K562 (cell line): ENCODE measurements around the gene KCNT1. TPM values are rescaled to one million over a fixed set of nuclear protein-coding genes. Genes with fewer than 3 reads are reported as not detected.

Source experiments
- ATAC-seq: fragments of 200-7000 bp; cut with Tn5 transposase; 3 replicates; pipeline ENCODE4 v1.9.1; 2020; ENCODE audit warnings: moderate library complexity
- BruUV-seq: library from RNA; stranded (reverse); fragments of 400-500 nt; replicated peaks from 2 replicates; lab custom pipeline; 2021; lab: Mats Ljungman, UMichigan
- CTCF ChIA-PET: fragments of 300-600 bp; formaldehyde crosslinking; extraction: SDS; loops from one replicate; lab custom pipeline; 2021; ENCODE audit warnings: low intra/inter-chr PET ratio; lab: Yijun Ruan, JAX
- POLR2A ChIA-PET: fragments of 300-600, 350-650 bp; sonication (Branson Sonifier 250); formaldehyde crosslinking; extraction: SDS; loops from one replicate; lab custom pipeline; 2021; ENCODE audit warnings: antibody characterized with exemption, inconsistent platforms; lab: Yijun Ruan, JAX
- DNase-seq, 4 experiments: peaks; one replicate each; pipeline versions ENCODE4 v3.0.0 to v3.0.0-alpha.2; 2011 to 2018; ENCODE audit warnings: low spot score in 3 of 4, mixed read lengths in 3 of 4; ENCODE audit errors: extremely low read depth in 1 of 4
- FAIRE-seq: peaks from 2 replicates; lab custom pipeline; 2011; peaks lifted over from hg19 to GRCh38; lab: Jason Lieb, UNC
- H2AFZ ChIP-seq: 2 replicates; pipeline ENCODE4 v1.6.0; 2011; ENCODE audit warnings: low read depth, low read length, control low read depth, inconsistent platforms
- H3K27ac ChIP-seq: fragments of 200-600 bp; 3 replicates; pipeline ENCODE4 v1.8.0; 2011; ENCODE audit warnings: low read depth, mild to moderate bottlenecking, control low read depth, inconsistent platforms, low read length, moderate library complexity, mixed read lengths; ENCODE audit errors: extremely low read depth
- H3K27me3 ChIP-seq, 2 experiments: fragments of 300-600 bp in 1 of 2; 2 replicates in 1 of 2; 3 replicates in 1 of 2; pipeline versions ENCODE4 v1.6.0 to v1.8.0; 2011; ENCODE audit warnings: inconsistent platforms in 2 of 2, low read length in 2 of 2, mild to moderate bottlenecking in 1 of 2, mixed read lengths in 1 of 2, moderate library complexity in 1 of 2; ENCODE audit not compliant: control insufficient read depth in 2 of 2, insufficient read depth in 2 of 2
- H3K36me3 ChIP-seq: fragments of 300-600 bp; 3 replicates; pipeline ENCODE4 v1.8.0; 2011; ENCODE audit warnings: mild to moderate bottlenecking, low read length, inconsistent platforms; ENCODE audit not compliant: control insufficient read depth, insufficient read depth
- H3K4me1 ChIP-seq, 2 experiments: fragments of 200-600 bp in 1 of 2; replicated peaks in 1 of 2; 2 replicates in 1 of 2; 3 replicates in 1 of 2; pipeline versions ENCODE4 v1.5.1 to v1.8.0; 2011; ENCODE audit warnings: inconsistent platforms in 2 of 2, low read length in 2 of 2, mild to moderate bottlenecking in 1 of 2, mixed read lengths in 1 of 2, moderate library complexity in 1 of 2; ENCODE audit not compliant: control insufficient read depth in 2 of 2, insufficient read depth in 2 of 2
- H3K4me2 ChIP-seq: 2 replicates; pipeline ENCODE4 v1.6.1; 2011; ENCODE audit warnings: low read length, control low read depth, inconsistent platforms, mixed read lengths; ENCODE audit not compliant: insufficient read depth
- H3K4me3 ChIP-seq: fragments of 200-600 bp; sonication (generic), shearing (Covaris generic); 2 replicates; pipeline ENCODE4 v1.5.1; 2016; ENCODE audit warnings: control low read depth, inconsistent platforms
- H3K79me2 ChIP-seq: fragments of 200-600 bp; 3 replicates; pipeline ENCODE4 v1.8.0; 2011; ENCODE audit warnings: low read length, inconsistent platforms; ENCODE audit not compliant: control insufficient read depth, insufficient read depth
- H3K9ac ChIP-seq, 2 experiments: 2 replicates each; pipeline versions ENCODE4 v1.6.0 to v1.6.1; 2011; ENCODE audit warnings: low read depth in 2 of 2, low read length in 2 of 2, control low read depth in 1 of 2, inconsistent platforms in 1 of 2, mild to moderate bottlenecking in 1 of 2, mixed read lengths in 1 of 2; ENCODE audit not compliant: insufficient read depth in 1 of 2
- H3K9me1 ChIP-seq: one replicate; pipeline ENCODE4 v1.6.0; 2011; ENCODE audit warnings: inconsistent platforms, mild to moderate bottlenecking, low read length, moderate library complexity; ENCODE audit not compliant: control insufficient read depth, insufficient read depth
- H3K9me3 ChIP-seq: replicated peaks from 2 replicates; pipeline ENCODE4 v1.5.1; 2011; ENCODE audit warnings: low read depth, low read length, inconsistent platforms; ENCODE audit not compliant: control insufficient read depth, insufficient read depth
- H4K20me1 ChIP-seq: replicated peaks from 2 replicates; pipeline ENCODE4 v1.6.1; 2011; ENCODE audit warnings: low read length, inconsistent platforms, mixed read lengths; ENCODE audit not compliant: control insufficient read depth, insufficient read depth
- CAMTA2 ChIP-seq: fragments of 250-450 bp; sonication (Bioruptor Pico); conservative IDR thresholded peaks from 2 replicates; pipeline ENCODE4 v1.5.1; 2022
- DMBX1 ChIP-seq: fragments of 250-450 bp; sonication (Bioruptor Pico); IDR thresholded peaks from 2 replicates; pipeline ENCODE4 v1.8.0; 2022; ENCODE audit warnings: inconsistent platforms, mild to moderate bottlenecking, moderate library complexity, borderline replicate concordance
- ETV1 ChIP-seq: fragments of 450-650 bp; conservative IDR thresholded peaks from 2 replicates; pipeline ENCODE4 v1.6.1; 2016; ENCODE audit warnings: missing genetic modification characterization, control low read depth, low read depth, missing compliant biosample characterization
- FOXJ3 ChIP-seq: sonication (generic); formaldehyde crosslinking; IDR thresholded peaks from 2 replicates; pipeline ENCODE4 v1.4.0; 2020; ENCODE audit warnings: mild to moderate bottlenecking, missing genetic modification reagents
- GTF2E2 ChIP-seq: fragments of 200-800 bp; sonication (Bioruptor generic); IDR thresholded peaks from 2 replicates; pipeline ENCODE4 v1.6.1; 2016; ENCODE audit warnings: missing genetic modification characterization, missing compliant biosample characterization
- HMGN3 ChIP-seq: IDR thresholded peaks from 2 replicates; pipeline ENCODE4 v1.6.1; 2011; ENCODE audit warnings: borderline replicate concordance, low read depth, mild to moderate bottlenecking, mixed read lengths, low read length; ENCODE audit not compliant: insufficient read length; ENCODE audit errors: extremely low read depth
- KDM1A ChIP-seq, 2 experiments: fragments of 450-650 bp; IDR thresholded peaks; 2 replicates each; pipeline ENCODE4 v1.6.1; 2016; ENCODE audit warnings: mild to moderate bottlenecking in 2 of 2
- MIER1 ChIP-seq: fragments of 450-650 bp; IDR thresholded peaks from 2 replicates; pipeline ENCODE4 v1.6.1; 2016; ENCODE audit warnings: antibody characterized with exemption, mild to moderate bottlenecking, low read depth
- NCOA6 ChIP-seq: fragments of 450-650 bp; IDR thresholded peaks from 2 replicates; pipeline ENCODE4 v1.6.1; 2017; ENCODE audit warnings: mild to moderate bottlenecking
- SAP30 ChIP-seq: fragments of 200-600 bp; sonication (generic); IDR thresholded peaks from 2 replicates; pipeline ENCODE4 v1.6.1; 2012; ENCODE audit warnings: borderline replicate concordance, low read depth, mild to moderate bottlenecking, moderate library complexity, low read length, control low read depth, inconsistent platforms; ENCODE audit not compliant: insufficient read depth, poor library complexity, severe bottlenecking
- TEAD1 ChIP-seq, 2 experiments: fragments of 450-650 bp in 1 of 2; sonication (generic) in 1 of 2; formaldehyde crosslinking; IDR thresholded peaks; 2 replicates each; pipeline versions ENCODE4 v1.4.0 to v1.8.0; 2020 to 2022; ENCODE audit warnings: mild to moderate bottlenecking in 2 of 2, missing genetic modification reagents in 1 of 2
- ZNF668 ChIP-seq: fragments of 250-450 bp; sonication (Bioruptor Pico); IDR thresholded peaks from 2 replicates; pipeline ENCODE4 v1.8.0; 2022; ENCODE audit warnings: mild to moderate bottlenecking, inconsistent platforms
- WGBS: fragments of 100-300 bp; shearing (Covaris generic); methylation state at CpG from one replicate; pipeline ENCODE4 v1.1.6; 2016; ENCODE audit warnings: low coverage, mixed read lengths; ENCODE audit not compliant: insufficient coverage; ENCODE audit errors: missing lambda C conversion rate; 5-methylcytosine and 5-hydroxymethylcytosine counted together
- in situ Hi-C: fragments of 300-500 bp; cut with MboI; formaldehyde crosslinking; loops from 4 replicates; pipeline ENCODE4 v1.15.0; 2018; ENCODE audit warnings: inconsistent platforms, mixed read lengths
- intact Hi-C: fragments of 100-400 bp; cut with micrococcal nuclease; formaldehyde crosslinking; loops from 2 replicates; pipeline ENCODE4 v1.14.2; 2022
- polyA plus RNA-seq, 8 experiments: library from polyadenylated mRNA; depleted of rRNA in 4 of 8; stranded (reverse) in 5 of 8; unstranded in 3 of 8; fragments of >200 nt; fragmentation: Nextera tagmentation in 2 of 8; fragmentation: Illumina TruSeq in 1 of 8; extraction: Ambion mirVana in 2 of 8; extraction: Trizol in 1 of 8; gene quantifications; 2 replicates each; pipeline versions ENCODE4 v1.2.1 to v1.2.3, GENCODE V29; 2011 to 2014; ENCODE audit warnings: inconsistent platforms in 1 of 8, missing spikeins in 1 of 8
- total RNA-seq, 7 experiments: library from RNA; depleted of rRNA in 6 of 7; stranded (reverse); fragments of >200 nt in 6 of 7; fragmentation: Illumina TruSeq in 2 of 7; extraction: Trizol in 2 of 7; gene quantifications; 2 replicates each; pipeline versions ENCODE4 v1.2.1 to v1.2.3, GENCODE V29; 2011 to 2021; ENCODE audit warnings: low replicate concordance in 1 of 7
- TF ChIP-seq, protein P1 (sequence below): fragments of 250-450 bp; sonication (Bioruptor Pico); IDR thresholded peaks from 2 replicates; pipeline ENCODE4 v1.5.0; 2022; ENCODE audit warnings: mild to moderate bottlenecking
- TF ChIP-seq, protein P2 (sequence below), 2 experiments: IDR thresholded peaks; 2 replicates each; pipeline ENCODE4 v1.6.1; 2012; ENCODE audit warnings: improper control_type of control experiment in 2 of 2, low read depth in 2 of 2, low read length in 2 of 2, borderline replicate concordance in 1 of 2

KCNT1 gene
- total and polyA plus RNA-seq, 9 of the 15 experiments (the other 6 are each of a cell fraction or from before 2014, with no cell fraction given) = 0.05 TPM; not detected in 8

- H3K27me3 ChIP-seq = peaks cover 2 to 33% of the 10 kb centered on the region in 2 experiments; a peak in 2 of 5 replicates
- H4K20me1 ChIP-seq = peaks cover 4% of the 10 kb centered on the region; the same call in 1 of the 2 replicates
- no peaks in the 10 kb centered on the region for H3K79me2 ChIP-seq
- no peaks in the 10 kb centered on the region for H3K36me3 ChIP-seq
- H3K4me3 ChIP-seq = no peak overlapping the region
- ChIA-PET POLR2A (interaction anchor here (1.0 kb wide), 1 partner anchor 19 kb away, joined by 3 read pairs; no protein-coding TSS in a partner anchor), CTCF (no interaction called here)
- peaks cover 0 to 5% of the 10 kb centered on the region in 2 experiments; a peak in 1 of 5 replicates for H3K4me1 ChIP-seq
- DNase-seq = no peak
- no peak for FAIRE-seq
- no peak overlapping the region for H2AFZ ChIP-seq
- WGBS = 2% methylated on average over 13 of the region's 14 CpGs
- H3K9me3 ChIP-seq = no peaks in the 10 kb centered on the region
- no TSS peak for BruUV-seq
- intact Hi-C loops = no loop called here
- H3K4me2 ChIP-seq = no peak overlapping the region
- H3K9ac ChIP-seq = no peak overlapping the region; a peak in 1 of 4 replicates
- no peaks in the 10 kb centered on the region for H3K9me1 ChIP-seq
- in situ Hi-C loops = no loop called here
- ATAC-seq = no peak
- H3K27ac ChIP-seq = no peak overlapping the region
- TF ChIP-seq MIER1 (no peak), GTF2E2 (tag) (no peak), KDM1A (IDR thresholded peaks at IDR 0.05) (no peak), ZNF668 (CRISPR knock-in tag) (no peak), TEAD1 (CRISPR knock-in tag; IDR thresholded peaks at IDR 0.05) (no peak), FOXJ3 (CRISPR knock-in tag) (no peak), SAP30 (no peak), HMGN3 (no peak), DMBX1 (CRISPR knock-in tag) (no peak), ETV1 (no peak), CAMTA2 (CRISPR knock-in tag) (no peak), NCOA6 (no peak)
- TF ChIP-seq, protein P1, sequence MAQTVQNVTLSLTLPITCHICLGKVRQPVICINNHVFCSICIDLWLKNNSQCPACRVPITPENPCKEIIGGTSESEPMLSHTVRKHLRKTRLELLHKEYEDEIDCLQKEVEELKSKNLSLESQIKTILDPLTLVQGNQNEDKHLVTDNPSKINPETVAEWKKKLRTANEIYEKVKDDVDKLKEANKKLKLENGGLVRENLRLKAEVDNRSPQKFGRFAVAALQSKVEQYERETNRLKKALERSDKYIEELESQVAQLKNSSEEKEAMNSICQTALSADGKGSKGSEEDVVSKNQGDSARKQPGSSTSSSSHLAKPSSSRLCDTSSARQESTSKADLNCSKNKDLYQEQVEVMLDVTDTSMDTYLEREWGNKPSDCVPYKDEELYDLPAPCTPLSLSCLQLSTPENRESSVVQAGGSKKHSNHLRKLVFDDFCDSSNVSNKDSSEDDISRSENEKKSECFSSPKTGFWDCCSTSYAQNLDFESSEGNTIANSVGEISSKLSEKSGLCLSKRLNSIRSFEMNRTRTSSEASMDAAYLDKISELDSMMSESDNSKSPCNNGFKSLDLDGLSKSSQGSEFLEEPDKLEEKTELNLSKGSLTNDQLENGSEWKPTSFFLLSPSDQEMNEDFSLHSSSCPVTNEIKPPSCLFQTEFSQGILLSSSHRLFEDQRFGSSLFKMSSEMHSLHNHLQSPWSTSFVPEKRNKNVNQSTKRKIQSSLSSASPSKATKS (CRISPR knock-in tag) = no peak
- TF ChIP-seq, protein P2, sequence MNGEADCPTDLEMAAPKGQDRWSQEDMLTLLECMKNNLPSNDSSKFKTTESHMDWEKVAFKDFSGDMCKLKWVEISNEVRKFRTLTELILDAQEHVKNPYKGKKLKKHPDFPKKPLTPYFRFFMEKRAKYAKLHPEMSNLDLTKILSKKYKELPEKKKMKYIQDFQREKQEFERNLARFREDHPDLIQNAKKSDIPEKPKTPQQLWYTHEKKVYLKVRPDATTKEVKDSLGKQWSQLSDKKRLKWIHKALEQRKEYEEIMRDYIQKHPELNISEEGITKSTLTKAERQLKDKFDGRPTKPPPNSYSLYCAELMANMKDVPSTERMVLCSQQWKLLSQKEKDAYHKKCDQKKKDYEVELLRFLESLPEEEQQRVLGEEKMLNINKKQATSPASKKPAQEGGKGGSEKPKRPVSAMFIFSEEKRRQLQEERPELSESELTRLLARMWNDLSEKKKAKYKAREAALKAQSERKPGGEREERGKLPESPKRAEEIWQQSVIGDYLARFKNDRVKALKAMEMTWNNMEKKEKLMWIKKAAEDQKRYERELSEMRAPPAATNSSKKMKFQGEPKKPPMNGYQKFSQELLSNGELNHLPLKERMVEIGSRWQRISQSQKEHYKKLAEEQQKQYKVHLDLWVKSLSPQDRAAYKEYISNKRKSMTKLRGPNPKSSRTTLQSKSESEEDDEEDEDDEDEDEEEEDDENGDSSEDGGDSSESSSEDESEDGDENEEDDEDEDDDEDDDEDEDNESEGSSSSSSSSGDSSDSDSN (IDR thresholded peaks at IDR 0.05; ENCODE audit: borderline replicate concordance in 1 of 2, low read depth in 2 of 2, low read length in 2 of 2) = no peak
Measured at GRCh38 chr9:135753391-135754105, 51.6 kb downstream of the KCNT1 start.
